Keratinocyte (primary cell): Measurements from ENCODE around the gene FOXQ1. TPM values are rescaled to one million over a fixed set of nuclear protein-coding genes. Genes with fewer than 3 reads are reported as not detected.

ENCODE experiments used
- DNase-seq: peaks from one replicate; pipeline ENCODE4 v3.0.0-alpha.2; 2011; ENCODE audit warnings: low read depth, missing footprints, low spot score
- FAIRE-seq: peaks from 2 replicates; lab custom pipeline; 2011; peaks lifted over from hg19 to GRCh38; lab: Jason Lieb, UNC
- H2AFZ ChIP-seq: 2 replicates; pipeline ENCODE4 v1.6.0; 2012; ENCODE audit warnings: low read length, control low read depth, inconsistent platforms; ENCODE audit not compliant: control insufficient read depth
- H3K27ac ChIP-seq: 2 replicates; pipeline ENCODE4 v1.5.1; 2011; ENCODE audit warnings: low read length; ENCODE audit not compliant: control insufficient read depth, insufficient read depth
- H3K27me3 ChIP-seq: 3 replicates; pipeline ENCODE4 v1.6.0; 2011; ENCODE audit warnings: low read length; ENCODE audit not compliant: control insufficient read depth, insufficient read depth; ENCODE audit errors: extremely low read depth
- H3K36me3 ChIP-seq, 2 experiments: 2 replicates in 1 of 2; 3 replicates in 1 of 2; pipeline ENCODE4 v1.5.1; 2011; ENCODE audit warnings: low read length in 2 of 2, mild to moderate bottlenecking in 1 of 2; ENCODE audit not compliant: control insufficient read depth in 2 of 2, insufficient read depth in 2 of 2; ENCODE audit errors: extremely low read depth in 1 of 2
- H3K4me1 ChIP-seq: 3 replicates; pipeline ENCODE4 v1.5.1; 2011; ENCODE audit warnings: low read length; ENCODE audit not compliant: control insufficient read depth, insufficient read depth; ENCODE audit errors: extremely low read depth
- H3K4me2 ChIP-seq: 3 replicates; pipeline ENCODE4 v1.6.0; 2011; ENCODE audit warnings: low read depth, low read length; ENCODE audit not compliant: control insufficient read depth, insufficient read depth; ENCODE audit errors: extremely low read depth
- H3K4me3 ChIP-seq, 3 experiments: fragments of 200-600 bp in 1 of 3; sonication (generic) in 1 of 3; 2 replicates in 2 of 3; 3 replicates in 1 of 3; pipeline ENCODE4 v1.5.1; 2011 to 2016; ENCODE audit warnings: low read length in 3 of 3, mild to moderate bottlenecking in 3 of 3, control low read depth in 2 of 3, inconsistent platforms in 1 of 3, low read depth in 1 of 3, mixed read lengths in 1 of 3, mixed run types in 1 of 3, moderate library complexity in 1 of 3; ENCODE audit not compliant: control insufficient read depth in 2 of 3, insufficient read depth in 2 of 3; ENCODE audit errors: extremely low read depth in 1 of 3
- H3K79me2 ChIP-seq: 2 replicates; pipeline ENCODE4 v1.6.0; 2012; ENCODE audit warnings: low read length; ENCODE audit not compliant: control insufficient read depth, insufficient read depth
- H3K9ac ChIP-seq: 3 replicates; pipeline ENCODE4 v1.6.0; 2011; ENCODE audit warnings: low read length; ENCODE audit not compliant: control insufficient read depth, insufficient read depth; ENCODE audit errors: extremely low read depth
- H3K9me1 ChIP-seq: 3 replicates; pipeline ENCODE4 v1.6.0; 2011; ENCODE audit warnings: low read length; ENCODE audit not compliant: control insufficient read depth, insufficient read depth; ENCODE audit errors: extremely low read depth
- H3K9me3 ChIP-seq: 2 replicates; pipeline ENCODE4 v1.5.1; 2012; ENCODE audit warnings: low read depth, low read length; ENCODE audit not compliant: control insufficient read depth
- H4K20me1 ChIP-seq: 3 replicates; pipeline ENCODE4 v1.6.0; 2011; ENCODE audit warnings: low read length; ENCODE audit not compliant: control insufficient read depth, insufficient read depth; ENCODE audit errors: extremely low read depth
- CTCF ChIP-seq, 3 experiments: IDR thresholded peaks in 1 of 3; conservative IDR thresholded peaks in 1 of 3; optimal IDR thresholded peaks in 1 of 3; 2 replicates in 2 of 3; 3 replicates in 1 of 3; pipeline versions ENCODE3 to v1.5.1; 2011; ENCODE audit warnings: low read length in 3 of 3, mild to moderate bottlenecking in 3 of 3, moderate library complexity in 2 of 3, control low read depth in 1 of 3, inconsistent platforms in 1 of 3; ENCODE audit not compliant: insufficient read depth in 2 of 3; ENCODE audit errors: extremely low read depth in 1 of 3
- EZH2 ChIP-seq: IDR thresholded peaks from one replicate; pipeline ENCODE4 v1.6.1; 2012; ENCODE audit warnings: inconsistent platforms, mild to moderate bottlenecking, low read length, moderate library complexity
- dilution Hi-C: fragments of 300-500 bp; cut with MboI; formaldehyde crosslinking; loops from one replicate; pipeline ENCODE4 v1.7.0; 2020; ENCODE audit warnings: low sequenced_read_pairs; ENCODE audit not compliant: extremely low pct_ligation_motif_present
- polyA plus RNA-seq, 5 experiments: library from polyadenylated mRNA; depleted of rRNA in 3 of 5; stranded (reverse) in 3 of 5; stranded (forward) in 1 of 5; unstranded in 1 of 5; fragments of >200 nt; gene quantifications; 1 replicate in 1 of 5; 2 replicates in 3 of 5; 3 replicates in 1 of 5; pipeline versions ENCODE4 v1.2.1 to v1.2.3, GENCODE V29; 2011 to 2012; ENCODE audit warnings: missing spikeins in 2 of 5, low read depth in 1 of 5, low replicate concordance in 1 of 5

Gene FOXQ1
- polyA plus RNA-seq, 1 donor (not counting 4 experiments of a cell fraction or from before 2014, with no cell fraction given) = 5.4 TPM

- H3K79me2 ChIP-seq = no peaks in the 10 kb centered on the region
- no peaks in the 10 kb centered on the region for H3K36me3 ChIP-seq
- dilution Hi-C loops = no loop called here
- no peaks in the 10 kb centered on the region for H4K20me1 ChIP-seq
- H3K9me3 ChIP-seq = no peaks in the 10 kb centered on the region
- no peak overlapping the region for H3K4me3 ChIP-seq
- H3K9me1 ChIP-seq = no peaks in the 10 kb centered on the region
- no peaks in the 10 kb centered on the region for H3K27me3 ChIP-seq
- H3K9ac ChIP-seq = no peak overlapping the region
- FAIRE-seq (no peak), DNase-seq (no peak)
- TF ChIP-seq EZH2 (no peak), CTCF (optimal IDR thresholded peaks at IDR 0.05 in 1 of 3, IDR thresholded peaks at IDR 0.05 in 1 of 3, conservative IDR thresholded peaks at IDR 0.05 in 1 of 3; ENCODE audit: extremely low read depth in 1 of 3, insufficient read depth in 2 of 3, low read length in 3 of 3) (no peak)
- H3K4me2 ChIP-seq = no peak overlapping the region
- H3K4me1 ChIP-seq = peaks cover 18% of the 10 kb centered on the region
- H3K27ac ChIP-seq = no peak overlapping the region
- no peak overlapping the region for H2AFZ ChIP-seq
Observed at GRCh38 chr6:1337791-1338190, 25.9 kb downstream of the FOXQ1 start.

GRCh38 chr6:1346101-1346500 lies 34.2 kb downstream of the FOXQ1 start:
- Histone ChIP-seq H3K9ac (no peak overlapping the region), H4K20me1 (no peaks in the 10 kb centered on the region), H3K4me3 (no peak overlapping the region), H3K27ac (no peak overlapping the region), H3K4me1 (no peaks in the 10 kb centered on the region), H3K36me3 (no peaks in the 10 kb centered on the region), H3K9me3 (no peaks in the 10 kb centered on the region), H3K79me2 (no peaks in the 10 kb centered on the region), H3K9me1 (no peaks in the 10 kb centered on the region), H3K27me3 (no peaks in the 10 kb centered on the region), H2AFZ (no peak overlapping the region), H3K4me2 (no peak overlapping the region)
- FAIRE-seq (no peak), DNase-seq (no peak)
- TF ChIP-seq CTCF (optimal IDR thresholded peaks at IDR 0.05 in 1 of 3, IDR thresholded peaks at IDR 0.05 in 1 of 3, conservative IDR thresholded peaks at IDR 0.05 in 1 of 3; ENCODE audit: extremely low read depth in 1 of 3, insufficient read depth in 2 of 3, low read length in 3 of 3) (no peak), EZH2 (no peak)
- dilution Hi-C loops = no loop called here
